Adrenal gland (tissue), 12 donors: Measurements from ENCODE around the gene EPG5. TPM values are rescaled to one million over a fixed set of nuclear protein-coding genes. Genes with fewer than 3 reads are reported as not detected.

ENCODE experiments used
- DNase-seq, 7 donors: peaks; one replicate each; pipeline ENCODE4 v3.0.0-alpha.2; 2019 to 2020
- H3K27ac ChIP-seq, 5 donors: fragments of 200-600 bp; sonication (generic) in 4 of 5; 1 replicate in 3 of 5; 2 replicates in 2 of 5; pipeline versions ENCODE4 v1.5.1 to v1.8.0; 2016 to 2020; ENCODE audit warnings: mild to moderate bottlenecking in 1 of 5
- H3K27me3 ChIP-seq: fragments of 200-600 bp; 2 replicates; pipeline ENCODE4 v1.8.0; 2021
- H3K36me3 ChIP-seq, 2 donors: fragments of 200-600 bp; replicated peaks in 1 of 2; 1 replicate in 1 of 2; 2 replicates in 1 of 2; pipeline versions ENCODE4 v1.5.1 to v1.8.0; 2018 to 2022
- H3K4me1 ChIP-seq, 2 donors: fragments of 200-600 bp; replicated peaks in 1 of 2; 1 replicate in 1 of 2; 2 replicates in 1 of 2; pipeline versions ENCODE4 v1.5.1 to v1.8.0; 2018 to 2021
- H3K4me3 ChIP-seq, 4 donors: fragments of 200-600 bp; sonication (generic) in 3 of 4; one replicate each; pipeline ENCODE4 v1.5.1; 2016 to 2018
- H3K9me3 ChIP-seq, 3 donors: fragments of 200-600 bp; sonication (generic) in 1 of 3; replicated peaks in 1 of 3; 1 replicate in 2 of 3; 2 replicates in 1 of 3; pipeline versions ENCODE4 v1.5.1 to v1.8.0; 2016 to 2021
- POLR2A ChIP-seq, 2 donors: fragments of 450-650 bp; IDR thresholded peaks; one replicate each; pipeline ENCODE4 v1.6.1; 2017; ENCODE audit warnings: antibody characterized with exemption in 2 of 2, mild to moderate bottlenecking in 2 of 2, moderate library complexity in 1 of 2
- WGBS, 4 donors: extraction: QIAGEN DNeasy Blood & Tissue Kit in 2 of 4; methylation state at CpG; one replicate each; pipeline versions ENCODE4 v1.1.5 to v1.1.7; 2013 to 2017; 5-methylcytosine and 5-hydroxymethylcytosine counted together
- intact Hi-C, 2 donors: fragments of 100-400 bp; cut with DNase I; formaldehyde crosslinking; loops; one replicate each; pipeline versions ENCODE4 v1.14.1 to v1.15.0; 2022 to 2023
- polyA plus RNA-seq, 3 donors: library from polyadenylated mRNA; stranded (reverse); fragments of 200-250 nt in 2 of 3; fragments of 350-450 nt in 1 of 3; fragmentation: Illumina TruSeq in 1 of 3; extraction: RNeasy Lipid Tissue Mini Kit (QIAGEN cat#74804) in 1 of 3; gene quantifications; one replicate each; pipeline ENCODE4 v1.2.3, GENCODE V29; 2013 to 2014
- total RNA-seq, 9 donors: library from RNA; depleted of rRNA in 4 of 9; stranded (reverse); fragments of >200 nt in 4 of 9; fragments of 120-200 nt in 1 of 9; fragmentation: NEBNext Ultra II Directional in 1 of 9; extraction: Animal tissue kit (Norgen Biotek cat#: 25700) in 1 of 9; gene quantifications; one replicate each; pipeline versions ENCODE4 v1.1.0 to v1.2.4, GENCODE V29; 2013 to 2023
- TF ChIP-seq, protein P1 (sequence below), 6 experiments: fragments of 450-650 bp in 4 of 6; fragments of 200-600 bp in 2 of 6; sonication (generic) in 1 of 6; IDR thresholded peaks; 1 replicate in 5 of 6; 2 replicates in 1 of 6; pipeline versions ENCODE4 v1.5.1 to v1.8.0; 2016 to 2021; ENCODE audit warnings: antibody characterized with exemption in 6 of 6, mild to moderate bottlenecking in 2 of 6, moderate library complexity in 1 of 6
- donor health status: healthy with polysubstance abuse.
- donor health status: Bipolar disorder and iron deficiency.
- donor health status: DM: yes; HTN: yes; CAD: no.
- donor health status: DM: no; HTN: no; CAD: no.
- donor health status: DM: no; HTN: no; CAD: no.
- donor health status: DM: yes; HTN: yes; CAD: no.

EPG5 gene
- total and polyA plus RNA-seq, 12 donors, result 7.3 to 80.3 (median 23.3) TPM

DNA sequence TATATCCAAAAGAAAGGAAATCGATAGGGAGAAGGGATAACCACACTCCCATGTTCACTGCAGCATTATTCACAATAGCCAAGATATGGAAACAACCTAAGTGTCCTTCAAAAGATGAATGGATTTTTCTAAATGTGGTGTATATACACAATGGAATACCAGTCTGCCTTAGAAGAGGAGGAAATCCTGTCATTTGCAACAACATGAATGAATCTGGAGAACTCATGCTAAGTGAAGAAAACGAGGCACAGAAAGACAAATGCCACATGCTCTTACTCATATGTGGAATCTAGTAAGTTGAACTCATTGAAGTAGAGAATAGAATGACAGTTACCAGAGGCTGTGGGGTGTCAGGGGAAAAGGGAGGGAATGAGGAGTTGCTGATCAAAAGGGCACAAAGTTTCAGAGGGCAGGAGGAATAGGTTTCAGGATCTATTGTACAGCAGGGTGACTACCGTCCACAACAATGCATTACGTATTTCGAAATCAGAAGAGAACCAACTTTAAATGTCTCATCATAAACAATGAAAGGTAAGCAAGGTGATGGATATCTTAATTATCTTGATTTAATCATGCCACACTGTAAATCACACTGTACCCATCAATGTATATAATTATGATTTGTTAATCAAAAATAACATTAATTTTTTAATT lies 95.6 kb downstream of the EPG5 start:
- 83 to 91% (median 88%) methylated on average over 5 of the region's 5 CpGs for WGBS, 4 donors
- no peak for TF ChIP-seq POLR2A (IDR thresholded peaks at IDR 0.05)
- TF ChIP-seq, protein P1, sequence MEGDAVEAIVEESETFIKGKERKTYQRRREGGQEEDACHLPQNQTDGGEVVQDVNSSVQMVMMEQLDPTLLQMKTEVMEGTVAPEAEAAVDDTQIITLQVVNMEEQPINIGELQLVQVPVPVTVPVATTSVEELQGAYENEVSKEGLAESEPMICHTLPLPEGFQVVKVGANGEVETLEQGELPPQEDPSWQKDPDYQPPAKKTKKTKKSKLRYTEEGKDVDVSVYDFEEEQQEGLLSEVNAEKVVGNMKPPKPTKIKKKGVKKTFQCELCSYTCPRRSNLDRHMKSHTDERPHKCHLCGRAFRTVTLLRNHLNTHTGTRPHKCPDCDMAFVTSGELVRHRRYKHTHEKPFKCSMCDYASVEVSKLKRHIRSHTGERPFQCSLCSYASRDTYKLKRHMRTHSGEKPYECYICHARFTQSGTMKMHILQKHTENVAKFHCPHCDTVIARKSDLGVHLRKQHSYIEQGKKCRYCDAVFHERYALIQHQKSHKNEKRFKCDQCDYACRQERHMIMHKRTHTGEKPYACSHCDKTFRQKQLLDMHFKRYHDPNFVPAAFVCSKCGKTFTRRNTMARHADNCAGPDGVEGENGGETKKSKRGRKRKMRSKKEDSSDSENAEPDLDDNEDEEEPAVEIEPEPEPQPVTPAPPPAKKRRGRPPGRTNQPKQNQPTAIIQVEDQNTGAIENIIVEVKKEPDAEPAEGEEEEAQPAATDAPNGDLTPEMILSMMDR (IDR thresholded peaks at IDR 0.05), result no peak
- no peak for DNase-seq
- Histone ChIP-seq H3K4me3 (no peak overlapping the region), H3K27me3 (no peaks in the 10 kb centered on the region), H3K36me3 (peaks cover 0 to 28% of the 10 kb centered on the region in 2 donors), H3K9me3 (no peaks in the 10 kb centered on the region), H3K27ac (no peak overlapping the region), H3K4me1 (no peaks in the 10 kb centered on the region)
- intact Hi-C loops, result no loop called here

DNA sequence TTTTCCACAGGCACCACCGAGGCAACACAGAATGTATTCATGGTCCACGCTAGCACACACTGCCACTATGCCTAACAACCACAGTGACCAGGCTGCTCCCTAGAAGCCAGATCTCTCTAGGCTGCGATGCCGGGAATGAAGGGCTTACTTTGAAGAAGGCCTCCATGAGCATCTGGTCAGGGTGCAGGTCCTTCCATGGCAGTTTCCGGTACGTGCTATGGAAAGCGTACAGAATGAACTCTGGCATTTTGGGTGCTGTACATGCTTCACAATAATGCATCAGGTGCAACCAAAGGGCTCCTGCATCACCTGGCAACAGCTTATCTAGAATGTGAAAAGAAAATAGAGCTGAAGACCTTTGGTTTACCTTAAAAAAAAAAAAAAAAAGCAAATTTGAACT lies 96.7 kb downstream of the EPG5 start:
- TF ChIP-seq POLR2A (IDR thresholded peaks at IDR 0.05), result no peak
- TF ChIP-seq, protein P1 (IDR thresholded peaks at IDR 0.05), result no peak
- Histone ChIP-seq H3K36me3 (peaks cover 0 to 30% of the 10 kb centered on the region in 2 donors), H3K27ac (no peak overlapping the region), H3K9me3 (no peaks in the 10 kb centered on the region), H3K27me3 (no peaks in the 10 kb centered on the region), H3K4me3 (no peak overlapping the region), H3K4me1 (no peaks in the 10 kb centered on the region)
- no peak for DNase-seq
- WGBS, 4 donors, result 83 to 91% (median 87%) methylated on average over 7 of the region's 7 CpGs
- intact Hi-C loops, result no loop called here

DNA sequence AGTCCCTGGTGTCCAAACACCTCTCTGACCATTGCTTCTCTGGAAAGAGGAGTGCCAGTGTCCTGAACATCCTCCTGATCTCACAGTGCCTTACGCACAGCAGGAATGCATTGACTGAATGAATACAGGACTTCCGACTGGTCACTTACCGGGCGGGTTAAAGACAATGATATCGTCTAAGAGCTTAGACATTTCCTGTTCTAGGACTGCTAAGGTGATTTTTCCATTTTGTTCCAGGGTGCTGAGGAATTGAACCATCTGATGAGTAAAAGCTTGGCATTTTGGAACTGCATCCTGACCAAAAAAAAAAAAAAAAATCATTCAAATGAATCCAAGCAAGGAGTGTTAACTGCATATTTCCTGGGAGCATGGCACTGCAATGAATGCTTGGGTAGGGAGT lies 101.7 kb downstream of the EPG5 start:
- Histone ChIP-seq H3K27me3 (no peaks in the 10 kb centered on the region), H3K27ac (no peak overlapping the region), H3K4me1 (no peaks in the 10 kb centered on the region), H3K4me3 (no peak overlapping the region), H3K9me3 (no peaks in the 10 kb centered on the region), H3K36me3 (peaks cover 0 to 53% of the 10 kb centered on the region in 2 donors)
- DNase-seq, result no peak
- TF ChIP-seq, protein P1 (IDR thresholded peaks at IDR 0.05), result no peak
- no peak for TF ChIP-seq POLR2A (IDR thresholded peaks at IDR 0.05)
- intact Hi-C loops, result no loop called here
- 92 to 99% (median 98%) methylated on average over 5 of the region's 5 CpGs for WGBS, 4 donors

DNA sequence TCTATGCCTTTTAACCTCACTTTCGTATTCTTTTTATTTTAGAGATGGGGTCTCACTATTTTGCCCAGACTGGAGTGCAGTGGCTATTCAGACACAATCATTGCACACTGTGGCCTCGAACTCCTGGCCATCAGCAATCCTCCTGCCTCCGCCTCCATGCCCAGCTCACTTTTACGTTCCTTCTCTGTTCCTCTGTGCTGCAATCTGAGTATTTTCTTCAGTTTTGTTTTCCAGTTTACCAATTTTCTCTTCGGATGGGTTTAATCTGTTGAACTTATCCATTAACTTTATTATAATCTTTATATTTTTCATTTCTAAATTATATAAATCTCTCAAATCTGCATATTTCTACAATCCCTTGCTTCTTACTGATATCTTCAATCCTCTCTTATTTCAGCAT lies 103.0 kb downstream of the EPG5 start:
- DNase-seq, result no peak
- H3K36me3 ChIP-seq, result peaks cover 0 to 64% of the 10 kb centered on the region in 2 donors
- WGBS, 4 donors, result 96 to 99% (median 98%) methylated on average over 5 of the region's 5 CpGs

More for the DNA sequence above, 103.0 kb downstream of the EPG5 start:
- TF ChIP-seq, protein P1 (IDR thresholded peaks at IDR 0.05), result no peak
- TF ChIP-seq POLR2A (IDR thresholded peaks at IDR 0.05), result no peak
- no peaks in the 10 kb centered on the region for H3K9me3 ChIP-seq
- H3K27ac ChIP-seq, result no peak overlapping the region
- no peaks in the 10 kb centered on the region for H3K27me3 ChIP-seq
- intact Hi-C loops, result no loop called here
- H3K4me1 ChIP-seq, result no peaks in the 10 kb centered on the region
- H3K4me3 ChIP-seq, result no peak overlapping the region
